Liver (tissue), 9 donors: ENCODE measurements around the gene SMG6. TPM values are rescaled to one million over a fixed set of nuclear protein-coding genes. Genes with fewer than 3 reads are reported as not detected.

Experiments used
- DNase-seq: peaks from one replicate; pipeline ENCODE4 v3.0.0-alpha.2; 2017; ENCODE audit warnings: low spot score
- H3K27ac ChIP-seq, 2 donors: one replicate each; pipeline ENCODE4 v1.7.0; 2013; ENCODE audit warnings: inconsistent platforms in 2 of 2, low read length in 2 of 2, control low read depth in 1 of 2, low read depth in 1 of 2, mild to moderate bottlenecking in 1 of 2
- H3K27me3 ChIP-seq, 4 donors: one replicate each; pipeline versions ENCODE4 v1.6.1 to v1.7.0; 2013; ENCODE audit warnings: low read length in 3 of 4, inconsistent platforms in 1 of 4, mild to moderate bottlenecking in 1 of 4, moderate library complexity in 1 of 4; ENCODE audit not compliant: control insufficient read depth in 4 of 4, insufficient read depth in 4 of 4
- H3K36me3 ChIP-seq, 4 donors: one replicate each; pipeline versions ENCODE4 v1.6.1 to v1.7.0; 2013; ENCODE audit warnings: low read length in 3 of 4, mild to moderate bottlenecking in 3 of 4, low read depth in 1 of 4, moderate library complexity in 1 of 4; ENCODE audit not compliant: control insufficient read depth in 4 of 4, insufficient read depth in 3 of 4
- H3K4me1 ChIP-seq, 4 donors: one replicate each; pipeline versions ENCODE4 v1.6.1 to v1.7.0; 2013; ENCODE audit warnings: low read length in 3 of 4, mild to moderate bottlenecking in 3 of 4, moderate library complexity in 1 of 4; ENCODE audit not compliant: control insufficient read depth in 4 of 4, insufficient read depth in 4 of 4
- H3K4me3 ChIP-seq, 3 donors: one replicate each; pipeline versions ENCODE4 v1.6.1 to v1.7.0; 2013; ENCODE audit warnings: low read length in 3 of 3, control low read depth in 1 of 3, low read depth in 1 of 3, mild to moderate bottlenecking in 1 of 3
- H3K9ac ChIP-seq, 2 donors: one replicate each; pipeline ENCODE4 v1.7.0; 2013; ENCODE audit warnings: low read length in 2 of 2, mild to moderate bottlenecking in 2 of 2, moderate library complexity in 2 of 2, control low read depth in 1 of 2, low read depth in 1 of 2
- H3K9me3 ChIP-seq, 4 donors: one replicate each; pipeline versions ENCODE4 v1.6.1 to v1.7.0; 2013; ENCODE audit warnings: low read length in 3 of 4; ENCODE audit not compliant: control insufficient read depth in 4 of 4
- ATF3 ChIP-seq: IDR thresholded peaks from 2 replicates; pipeline ENCODE4 v1.6.1; 2016; ENCODE audit warnings: antibody characterized with exemption
- CTCF ChIP-seq: fragments of 150-350 bp; IDR thresholded peaks from 2 replicates; pipeline ENCODE4 v1.5.1; 2017; ENCODE audit warnings: improper control_type of control experiment, low read depth, low read length; ENCODE audit not compliant: missing input control
- EGR1 ChIP-seq, 2 donors: IDR thresholded peaks; 2 replicates each; pipeline ENCODE4 v1.6.1; 2016 to 2018; ENCODE audit warnings: antibody characterized with exemption in 2 of 2, low read depth in 2 of 2
- FOXA1 ChIP-seq: IDR thresholded peaks from 2 replicates; pipeline ENCODE4 v1.6.1; 2016; ENCODE audit warnings: antibody characterized with exemption
- FOXA2 ChIP-seq: IDR thresholded peaks from 2 replicates; pipeline ENCODE4 v1.6.1; 2016; ENCODE audit warnings: antibody characterized with exemption
- GABPA ChIP-seq, 2 donors: IDR thresholded peaks in 1 of 2; conservative IDR thresholded peaks in 1 of 2; 2 replicates each; pipeline ENCODE4 v1.6.1; 2016; ENCODE audit warnings: antibody characterized with exemption in 2 of 2, mild to moderate bottlenecking in 1 of 2, moderate library complexity in 1 of 2
- HNF4A ChIP-seq, 2 donors: conservative IDR thresholded peaks; 2 replicates each; pipeline ENCODE4 v1.6.1; 2016; ENCODE audit warnings: antibody characterized with exemption in 2 of 2, mild to moderate bottlenecking in 2 of 2
- HNF4G ChIP-seq: IDR thresholded peaks from 2 replicates; pipeline ENCODE4 v1.6.1; 2016; ENCODE audit warnings: antibody characterized with exemption
- JUND ChIP-seq, 2 donors: IDR thresholded peaks; 2 replicates each; pipeline ENCODE4 v1.6.1; 2016; ENCODE audit warnings: antibody characterized with exemption in 2 of 2
- MAX ChIP-seq: IDR thresholded peaks from 2 replicates; pipeline ENCODE4 v1.6.1; 2016; ENCODE audit warnings: antibody characterized with exemption
- NR2F2 ChIP-seq: IDR thresholded peaks from 2 replicates; pipeline ENCODE4 v1.6.1; 2016; ENCODE audit warnings: antibody characterized with exemption
- RAD21 ChIP-seq, 2 donors: IDR thresholded peaks; 2 replicates each; pipeline ENCODE4 v1.6.1; 2016; ENCODE audit warnings: antibody characterized with exemption in 2 of 2, mild to moderate bottlenecking in 2 of 2
- RXRA ChIP-seq, 2 donors: IDR thresholded peaks; 2 replicates each; pipeline ENCODE4 v1.6.1; 2017 to 2018; ENCODE audit warnings: antibody characterized with exemption in 2 of 2, mild to moderate bottlenecking in 1 of 2
- SP1 ChIP-seq: IDR thresholded peaks from 2 replicates; pipeline ENCODE4 v1.6.1; 2018; ENCODE audit warnings: antibody characterized with exemption, mild to moderate bottlenecking
- TAF1 ChIP-seq: conservative IDR thresholded peaks from 2 replicates; pipeline ENCODE4 v1.6.1; 2016; ENCODE audit warnings: antibody characterized with exemption, mild to moderate bottlenecking
- YY1 ChIP-seq: IDR thresholded peaks from 2 replicates; pipeline ENCODE4 v1.6.1; 2016; ENCODE audit warnings: antibody characterized with exemption, mild to moderate bottlenecking
- ZBTB33 ChIP-seq: IDR thresholded peaks from 2 replicates; pipeline ENCODE4 v1.6.1; 2016; ENCODE audit warnings: antibody characterized with exemption
- WGBS: extraction: QIAGEN DNeasy Blood & Tissue Kit; methylation state at CpG from one replicate; pipeline ENCODE4 v1.1.7; 2013; 5-methylcytosine and 5-hydroxymethylcytosine counted together
- polyA plus RNA-seq, 2 donors: library from polyadenylated mRNA; stranded (reverse) in 1 of 2; unstranded in 1 of 2; fragments of 200-250 nt in 1 of 2; fragments of >200 nt in 1 of 2; fragmentation: Nextera tagmentation in 1 of 2; extraction: Ambion mirVana in 1 of 2; gene quantifications; one replicate each; pipeline versions ENCODE4 v1.2.1 to v1.2.3, GENCODE V29; 2013 to 2015
- total RNA-seq, 2 donors: library from RNA; depleted of rRNA; stranded (reverse); fragments of >200 nt; gene quantifications; one replicate each; pipeline ENCODE4 v1.2.3, GENCODE V29; 2014
- TF ChIP-seq, protein P1 (sequence below): IDR thresholded peaks from 2 replicates; pipeline ENCODE4 v1.6.1; 2016; ENCODE audit warnings: antibody characterized with exemption, mild to moderate bottlenecking
- donor health status: healthy.
- donor health status: healthy.
- donor health status: healthy.
- donor health status: healthy.
- donor health status: healthy.

Gene SMG6
- total and polyA plus RNA-seq, 4 donors: 4.9 to 12.0 (median 8.2) TPM

- Histone ChIP-seq H3K27ac (no peak overlapping the region), H3K9ac (no peak overlapping the region), H3K4me3 (no peak overlapping the region), H3K36me3 (peaks cover 0 to 3% (median 2%) of the 10 kb centered on the region in 4 donors), H3K4me1 (no peaks in the 10 kb centered on the region), H3K27me3 (no peaks in the 10 kb centered on the region), H3K9me3 (no peaks in the 10 kb centered on the region)
- TF ChIP-seq GABPA (IDR thresholded peaks at IDR 0.05 in 1 of 2, conservative IDR thresholded peaks at IDR 0.05 in 1 of 2) (no peak), MAX (no peak), EGR1 (IDR thresholded peaks at IDR 0.05; ENCODE audit: low read depth in 2 of 2) (no peak), TAF1 (no peak), ATF3 (no peak), FOXA2 (no peak), HNF4A (conservative IDR thresholded peaks at IDR 0.05) (no peak), CTCF (no peak), YY1 (no peak), RAD21 (IDR thresholded peaks at IDR 0.05) (no peak), JUND (IDR thresholded peaks at IDR 0.05) (no peak), RXRA (IDR thresholded peaks at IDR 0.05) (no peak), FOXA1 (no peak), NR2F2 (no peak), HNF4G (no peak), ZBTB33 (no peak), SP1 (no peak)
- TF ChIP-seq, protein P1, sequence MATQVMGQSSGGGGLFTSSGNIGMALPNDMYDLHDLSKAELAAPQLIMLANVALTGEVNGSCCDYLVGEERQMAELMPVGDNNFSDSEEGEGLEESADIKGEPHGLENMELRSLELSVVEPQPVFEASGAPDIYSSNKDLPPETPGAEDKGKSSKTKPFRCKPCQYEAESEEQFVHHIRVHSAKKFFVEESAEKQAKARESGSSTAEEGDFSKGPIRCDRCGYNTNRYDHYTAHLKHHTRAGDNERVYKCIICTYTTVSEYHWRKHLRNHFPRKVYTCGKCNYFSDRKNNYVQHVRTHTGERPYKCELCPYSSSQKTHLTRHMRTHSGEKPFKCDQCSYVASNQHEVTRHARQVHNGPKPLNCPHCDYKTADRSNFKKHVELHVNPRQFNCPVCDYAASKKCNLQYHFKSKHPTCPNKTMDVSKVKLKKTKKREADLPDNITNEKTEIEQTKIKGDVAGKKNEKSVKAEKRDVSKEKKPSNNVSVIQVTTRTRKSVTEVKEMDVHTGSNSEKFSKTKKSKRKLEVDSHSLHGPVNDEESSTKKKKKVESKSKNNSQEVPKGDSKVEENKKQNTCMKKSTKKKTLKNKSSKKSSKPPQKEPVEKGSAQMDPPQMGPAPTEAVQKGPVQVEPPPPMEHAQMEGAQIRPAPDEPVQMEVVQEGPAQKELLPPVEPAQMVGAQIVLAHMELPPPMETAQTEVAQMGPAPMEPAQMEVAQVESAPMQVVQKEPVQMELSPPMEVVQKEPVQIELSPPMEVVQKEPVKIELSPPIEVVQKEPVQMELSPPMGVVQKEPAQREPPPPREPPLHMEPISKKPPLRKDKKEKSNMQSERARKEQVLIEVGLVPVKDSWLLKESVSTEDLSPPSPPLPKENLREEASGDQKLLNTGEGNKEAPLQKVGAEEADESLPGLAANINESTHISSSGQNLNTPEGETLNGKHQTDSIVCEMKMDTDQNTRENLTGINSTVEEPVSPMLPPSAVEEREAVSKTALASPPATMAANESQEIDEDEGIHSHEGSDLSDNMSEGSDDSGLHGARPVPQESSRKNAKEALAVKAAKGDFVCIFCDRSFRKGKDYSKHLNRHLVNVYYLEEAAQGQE: no peak
- WGBS: 98% methylated on average over 3 of the region's 3 CpGs
- no peak for DNase-seq
These were observed 31.4 kb downstream of the SMG6 start for GRCh38 chr17:2271985-2272702.
